Heart left ventricle (tissue), 16 donors: Measurements from ENCODE around the gene CIAO3. TPM values are rescaled to one million over a fixed set of nuclear protein-coding genes. Genes with fewer than 3 reads are reported as not detected.
A peak's percentile ranks its signal among the peaks of the same experiment; 100 is the strongest.

Experiments
- ATAC-seq, 4 donors: fragments of 200-7000 bp; cut with Tn5 transposase; one replicate each; pipeline ENCODE4 v1.9.1; 2020 to 2022; ENCODE audit warnings: moderate library complexity in 4 of 4, mild to moderate bottlenecking in 3 of 4, moderate number of reproducible peaks in 1 of 4
- DNase-seq, 5 donors: peaks; one replicate each; pipeline ENCODE4 v3.0.0-alpha.2; 2020
- H3K27ac ChIP-seq, 12 donors: fragments of 200-600 bp; sonication (generic) in 4 of 12; one replicate each; pipeline versions ENCODE4 v1.5.0 to v1.8.0; 2016 to 2022; ENCODE audit warnings: mild to moderate bottlenecking in 2 of 12
- H3K27me3 ChIP-seq, 9 donors: fragments of 200-600 bp; sonication (generic) in 2 of 9; one replicate each; pipeline versions ENCODE4 v1.5.1 to v1.8.0; 2016 to 2022; ENCODE audit warnings: mild to moderate bottlenecking in 3 of 9
- H3K36me3 ChIP-seq, 9 donors: fragments of 200-600 bp; sonication (generic) in 2 of 9; one replicate each; pipeline versions ENCODE4 v1.5.0 to v1.8.0; 2018 to 2022; ENCODE audit warnings: mild to moderate bottlenecking in 2 of 9
- H3K4me1 ChIP-seq, 12 donors: fragments of 200-600 bp; sonication (generic) in 4 of 12; one replicate each; pipeline versions ENCODE4 v1.5.0 to v1.8.0; 2016 to 2022; ENCODE audit warnings: mild to moderate bottlenecking in 3 of 12
- H3K4me3 ChIP-seq, 12 donors: fragments of 200-600 bp; sonication (generic) in 4 of 12; one replicate each; pipeline versions ENCODE4 v1.5.0 to v1.8.0; 2017 to 2022; ENCODE audit warnings: mild to moderate bottlenecking in 9 of 12, moderate library complexity in 4 of 12
- H3K9me3 ChIP-seq, 12 donors: fragments of 200-600 bp; sonication (generic) in 4 of 12; one replicate each; pipeline versions ENCODE4 v1.5.0 to v1.8.0; 2016 to 2022; ENCODE audit warnings: mild to moderate bottlenecking in 1 of 12
- POLR2A ChIP-seq, 2 donors: fragments of 450-650 bp; IDR thresholded peaks; one replicate each; pipeline ENCODE4 v1.6.1; 2017; ENCODE audit warnings: antibody characterized with exemption in 2 of 2, mild to moderate bottlenecking in 2 of 2, moderate library complexity in 2 of 2
- WGBS, 4 donors: extraction: QIAGEN DNeasy Blood & Tissue Kit in 2 of 4; methylation state at CpG; one replicate each; pipeline versions ENCODE4 v1.1.5 to v1.1.7; 2013 to 2018; 5-methylcytosine and 5-hydroxymethylcytosine counted together
- intact Hi-C, 10 donors: fragments of 100-400 bp; cut with DNase I; formaldehyde crosslinking; loops; one replicate each; pipeline versions ENCODE4 v1.11.1 to v1.14.2; 2022
- polyA plus RNA-seq, 2 donors: library from polyadenylated mRNA; stranded (reverse); fragments of 200-250 nt; gene quantifications; one replicate each; pipeline ENCODE4 v1.2.3, GENCODE V29; 2013
- total RNA-seq, 9 donors: library from RNA; depleted of rRNA in 2 of 9; stranded (reverse); fragments of >200 nt in 2 of 9; fragmentation: NEBNext Ultra II Directional in 3 of 9; extraction: Animal tissue kit (Norgen Biotek cat#: 25700) in 3 of 9; gene quantifications; one replicate each; pipeline versions ENCODE4 v1.1.0 to v1.2.4, GENCODE V29; 2016 to 2023
- TF ChIP-seq, protein P1 (sequence below), 12 donors: fragments of 200-600 bp; sonication (generic) in 4 of 12; IDR thresholded peaks; one replicate each; pipeline versions ENCODE4 v1.5.0 to v1.8.0; 2018 to 2022; ENCODE audit warnings: antibody characterized with exemption in 12 of 12, mild to moderate bottlenecking in 5 of 12
- donor health status: ischemic (EF 13 %, LVEDD 7.1; RV severe dilation, severe dysfunction).
- donor health status: healthy with polysubstance abuse.
- donor health status: DM: no; HTN: yes; CAD: no.
- donor health status: DM: no; HTN: no; CAD: no.
- donor health status: ischemic (EF 25% LVEDD 6.9; RV normal size, moderate dysfunction).
- donor health status: ischemic (EF 25% LVEDD 5.7; RV mildly dilated, moderate dysfunction).
- donor health status: healthy.
- donor health status: DM: yes; HTN: yes; CAD: no.
- donor health status: ischemic (EF 35%, LVEDD 5.7; RV mildly dilated, moderate dysfunction).
- donor health status: nonischemic (EF 11% LVEDD 7.7; RV severe dilation, severe dysfunction).
- donor health status: DM: yes; HTN: yes; CAD: no.
- donor health status: PGD.
- donor health status: ischemic (EF 29% LVEDD 5.4; RV normal size, mild dysfunction).
- donor health status: nonischemic (EF 23%, LVEDD 6.1; RV moderate dilation, normal function).

Gene CIAO3
- total and polyA plus RNA-seq, 11 donors = 21.4 to 41.5 (median 28.2) TPM

- ATAC-seq = peak; percentile 89 to 96 (median 92)
- peak within 1 kb of the TSS in 11 of 12 donors; percentile 52 to 87 (median 74) for H3K27ac ChIP-seq
- H3K36me3 ChIP-seq = peaks cover 0 to 11% (median 0%) of the 10 kb centered on the region in 9 donors
- peak; percentile 92 to 95 (median 93) for DNase-seq
- 0 to 1% (median 1%) methylated on average over 20 to 97 of the region's 97 CpGs for WGBS, 4 donors
- no peaks in the 10 kb centered on the region for H3K9me3 ChIP-seq
- peaks cover 0 to 36% (median 17%) of the 10 kb centered on the region in 12 donors for H3K4me1 ChIP-seq
- TF ChIP-seq, protein P1, sequence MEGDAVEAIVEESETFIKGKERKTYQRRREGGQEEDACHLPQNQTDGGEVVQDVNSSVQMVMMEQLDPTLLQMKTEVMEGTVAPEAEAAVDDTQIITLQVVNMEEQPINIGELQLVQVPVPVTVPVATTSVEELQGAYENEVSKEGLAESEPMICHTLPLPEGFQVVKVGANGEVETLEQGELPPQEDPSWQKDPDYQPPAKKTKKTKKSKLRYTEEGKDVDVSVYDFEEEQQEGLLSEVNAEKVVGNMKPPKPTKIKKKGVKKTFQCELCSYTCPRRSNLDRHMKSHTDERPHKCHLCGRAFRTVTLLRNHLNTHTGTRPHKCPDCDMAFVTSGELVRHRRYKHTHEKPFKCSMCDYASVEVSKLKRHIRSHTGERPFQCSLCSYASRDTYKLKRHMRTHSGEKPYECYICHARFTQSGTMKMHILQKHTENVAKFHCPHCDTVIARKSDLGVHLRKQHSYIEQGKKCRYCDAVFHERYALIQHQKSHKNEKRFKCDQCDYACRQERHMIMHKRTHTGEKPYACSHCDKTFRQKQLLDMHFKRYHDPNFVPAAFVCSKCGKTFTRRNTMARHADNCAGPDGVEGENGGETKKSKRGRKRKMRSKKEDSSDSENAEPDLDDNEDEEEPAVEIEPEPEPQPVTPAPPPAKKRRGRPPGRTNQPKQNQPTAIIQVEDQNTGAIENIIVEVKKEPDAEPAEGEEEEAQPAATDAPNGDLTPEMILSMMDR (IDR thresholded peaks at IDR 0.05) = no peak
- no peak for TF ChIP-seq POLR2A (IDR thresholded peaks at IDR 0.05)
- H3K4me3 ChIP-seq = peak within 1 kb of the TSS; percentile 72 to 100 (median 94)
- intact Hi-C loops = loop anchor here in 1 of 10 donors (1.0 kb wide), 1 partner anchor 77 kb away; no protein-coding TSS in a partner anchor
- no peaks in the 10 kb centered on the region for H3K27me3 ChIP-seq
Observed at GRCh38 chr16:788399-789126, 47.8 kb upstream of the CIAO3 start, which contains the start of gene CHTF18. Gene CHTF18, plus strand, starts transcription at chr16:788620. Its CDS starts 65 bp downstream, at chr16:788685.

DNA sequence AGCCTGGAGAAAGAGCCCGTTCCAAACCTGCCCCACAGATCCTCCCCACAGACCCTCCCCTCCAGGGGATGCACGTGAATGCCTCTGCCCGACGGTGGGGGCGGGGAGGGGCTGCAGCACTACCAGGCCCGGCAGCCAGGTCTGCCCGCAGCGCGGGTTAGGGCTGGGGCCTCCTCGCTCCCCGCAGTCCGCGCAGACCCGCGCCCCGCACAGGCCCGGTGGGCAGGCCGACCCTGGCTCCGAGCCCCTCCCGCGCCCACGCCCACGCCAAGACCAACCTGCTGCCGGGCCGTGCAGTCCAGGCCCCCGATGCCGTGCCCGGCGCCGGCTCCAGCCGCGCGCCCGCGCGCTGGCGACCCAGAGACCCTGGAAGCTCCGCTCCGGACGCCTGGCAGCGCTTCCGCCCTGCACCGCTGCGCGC, 47.2 kb upstream of the CIAO3 start, which contains the start of gene RPUSD1:
RPUSD1 (minus strand) TSS at position 404 of the 421 bp plus-strand sequence. CDS start 644 bp downstream, outside the sequence.
- intact Hi-C loops = loop anchor here in 4 of 10 donors (1.0 to 2.0 kb wide), 2 partner anchors 77 kb away; no protein-coding TSS in a partner anchor
- Histone ChIP-seq H3K27ac (peak within 1 kb of the TSS in 11 of 12 donors; percentile 52 to 87 (median 74)), H3K9me3 (no peaks in the 10 kb centered on the region), H3K4me1 (peaks cover 0 to 37% (median 17%) of the 10 kb centered on the region in 12 donors), H3K36me3 (peaks cover 0 to 11% (median 0%) of the 10 kb centered on the region in 9 donors), H3K27me3 (peaks cover 0 to 5% (median 0%) of the 10 kb centered on the region in 9 donors), H3K4me3 (peak within 1 kb of the TSS; percentile 72 to 100 (median 94))
- DNase-seq (peak in 1 of 5 donors; percentile 33), ATAC-seq (no peak)
- WGBS, 4 donors = 0 to 1% (median 0%) methylated on average over 15 to 45 of the region's 45 CpGs
- peak in 1 of 2 donors; percentile 62 for TF ChIP-seq POLR2A (IDR thresholded peaks at IDR 0.05)
- TF ChIP-seq, protein P1 (IDR thresholded peaks at IDR 0.05) = peak in 1 of 12 donors; percentile 5

DNA sequence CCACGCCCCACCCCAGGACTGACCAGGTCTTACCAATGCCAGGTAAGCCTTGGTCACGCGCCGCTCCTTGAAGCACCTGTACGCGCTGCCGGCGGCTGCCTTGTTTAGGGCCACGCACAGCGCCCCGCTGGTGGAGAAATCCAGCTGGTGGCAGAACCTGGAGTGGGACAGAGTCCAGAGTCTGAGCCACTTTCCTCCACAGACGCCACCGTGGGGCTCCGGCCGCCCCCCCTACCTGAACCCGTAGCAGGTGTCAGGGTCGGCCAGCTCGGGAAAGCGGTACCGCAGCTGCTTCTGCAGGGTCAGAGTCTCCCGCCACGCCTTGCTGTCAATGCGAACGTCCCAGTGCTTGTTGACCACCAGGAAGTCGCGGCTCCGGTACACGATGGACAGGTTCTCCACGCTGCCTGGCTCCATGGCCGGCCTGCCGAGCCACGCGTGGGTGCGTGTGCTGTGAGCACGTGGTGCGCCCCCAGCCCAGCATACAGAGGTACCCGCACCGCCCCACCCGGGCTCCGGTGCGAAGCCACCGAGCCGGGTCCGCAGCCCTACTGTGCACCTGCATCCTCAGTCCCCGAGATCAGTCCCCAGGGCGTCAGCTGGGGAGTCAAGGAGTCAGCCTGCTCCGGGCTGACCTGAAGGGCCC, 46.6 kb upstream of the CIAO3 start:
- 34 to 57% (median 41%) methylated on average over 21 to 47 of the region's 47 CpGs for WGBS, 4 donors
- intact Hi-C loops = loop anchor here in 3 of 10 donors (2.0 kb wide), 1 partner anchor 77 kb away; no protein-coding TSS in a partner anchor
- Histone ChIP-seq H3K4me1 (peaks cover 0 to 37% (median 17%) of the 10 kb centered on the region in 12 donors), H3K27ac (peak overlapping the region in 8 of 12 donors; percentile 66 to 87 (median 74)), H3K9me3 (no peaks in the 10 kb centered on the region), H3K4me3 (peak overlapping the region; percentile 72 to 100 (median 91)), H3K36me3 (peaks cover 0 to 11% (median 0%) of the 10 kb centered on the region in 9 donors), H3K27me3 (peaks cover 0 to 10% (median 0%) of the 10 kb centered on the region in 9 donors)
- DNase-seq = no peak
- ATAC-seq = no peak
- TF ChIP-seq POLR2A (IDR thresholded peaks at IDR 0.05) = no peak
- TF ChIP-seq, protein P1 (IDR thresholded peaks at IDR 0.05) = no peak
